ENCODE data around the gene ALKAL2. TPM values are rescaled to one million over a fixed set of nuclear protein-coding genes. Genes with fewer than 3 reads are reported as not detected.

Gene ALKAL2
- polyA plus RNA-seq, 1 donor = 1.5 TPM

DNA sequence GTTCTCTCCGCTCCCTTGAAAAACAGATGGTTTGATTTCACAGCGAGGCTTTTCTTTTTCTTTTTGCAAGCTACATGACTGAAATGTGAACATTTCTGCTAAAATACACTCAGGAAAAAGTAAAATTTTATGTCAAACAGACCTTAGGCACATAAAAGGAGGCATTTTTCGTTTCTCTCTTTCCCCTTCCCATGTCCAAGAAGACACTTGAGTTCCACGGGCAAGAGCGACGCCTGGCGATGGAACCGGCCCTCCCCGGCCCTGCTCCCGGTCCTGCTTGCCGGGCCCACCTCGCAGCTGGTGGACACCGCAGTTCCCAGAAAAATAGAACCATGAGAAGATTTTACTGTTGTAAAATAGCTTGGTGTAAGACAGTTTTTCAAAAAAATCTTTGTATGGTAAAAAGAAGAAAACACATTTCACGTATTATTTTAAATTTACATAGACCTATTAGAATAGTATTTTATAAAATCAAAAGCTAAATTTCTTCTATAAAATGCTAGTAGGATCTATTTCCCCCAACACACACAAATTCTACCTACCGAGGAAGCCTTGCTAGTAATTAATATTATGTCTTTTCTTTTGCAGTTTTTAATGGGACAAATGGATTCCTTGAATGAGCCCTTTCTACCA, 2.3 kb upstream of the ALKAL2 start:
- DNase-seq (ENCODE audit: low read depth) = peak; percentile 45

GRCh38 chr2:289362-290089, 1.6 kb upstream of the ALKAL2 start:
- no peak for DNase-seq (ENCODE audit: low read depth)

GRCh38 chr2:288758-289361, 969 bp upstream of the ALKAL2 start:
- no peak for DNase-seq (ENCODE audit: low read depth)

- no peak for DNase-seq (ENCODE audit: low read depth)
Observed at GRCh38 chr2:287471-287885, 413 bp downstream of the ALKAL2 start.

GRCh38 chr2:286774-287392, 1.0 kb downstream of the ALKAL2 start:
- DNase-seq (ENCODE audit: low read depth) = no peak

DNA sequence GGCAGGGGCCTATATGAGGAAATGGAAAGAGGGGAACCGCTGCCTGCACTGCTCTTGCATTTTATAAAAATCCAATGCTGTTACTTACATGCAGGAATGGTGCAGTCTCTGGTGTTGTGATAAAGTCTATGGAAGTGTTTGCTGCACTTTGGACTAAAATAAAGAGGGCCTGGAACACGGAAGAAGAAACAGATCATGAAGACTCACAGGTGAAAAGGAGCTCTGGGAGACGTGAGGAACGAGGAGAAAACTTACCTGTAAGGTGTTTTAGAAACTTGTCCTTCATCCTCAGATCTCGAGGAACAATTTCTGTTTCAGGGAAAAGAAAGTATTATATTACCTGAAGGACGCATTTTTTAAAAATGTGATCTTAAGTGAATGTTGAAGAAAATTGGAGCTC, 1.9 kb downstream of the ALKAL2 start:
- no peak for DNase-seq (ENCODE audit: low read depth)

GRCh38 chr2:285531-285930, 2.4 kb downstream of the ALKAL2 start:
- no peak for DNase-seq (ENCODE audit: low read depth)

DNA sequence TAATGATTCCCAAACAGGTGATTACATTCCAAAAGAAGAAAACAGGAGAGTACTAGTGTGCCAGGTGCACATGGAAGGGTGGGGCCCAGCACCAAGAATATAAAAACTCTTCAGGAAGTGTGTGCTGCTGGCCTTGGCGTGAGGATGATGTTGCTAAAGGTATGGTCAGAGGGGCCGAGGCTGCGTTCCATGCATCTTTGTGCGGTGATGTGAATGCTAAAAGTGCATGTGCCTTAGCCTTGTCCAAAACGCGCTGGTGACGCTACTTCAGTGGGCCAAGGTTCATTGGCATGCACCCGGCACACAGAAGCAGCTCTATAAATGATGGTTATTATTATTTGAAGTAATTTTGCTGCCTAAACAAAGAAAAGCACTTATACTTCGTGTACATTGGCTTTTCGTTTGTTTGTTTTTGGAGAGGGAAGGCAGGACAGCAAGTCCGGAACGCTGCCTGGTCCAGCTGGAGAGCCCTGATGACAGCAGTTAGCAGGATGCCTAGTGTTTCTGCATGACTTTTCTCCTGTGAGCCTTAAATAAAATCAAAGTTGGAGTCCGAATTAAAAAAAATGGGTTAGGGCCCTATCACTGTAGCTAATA, 2.9 kb downstream of the ALKAL2 start:
- no peak for DNase-seq (ENCODE audit: low read depth)

DNA sequence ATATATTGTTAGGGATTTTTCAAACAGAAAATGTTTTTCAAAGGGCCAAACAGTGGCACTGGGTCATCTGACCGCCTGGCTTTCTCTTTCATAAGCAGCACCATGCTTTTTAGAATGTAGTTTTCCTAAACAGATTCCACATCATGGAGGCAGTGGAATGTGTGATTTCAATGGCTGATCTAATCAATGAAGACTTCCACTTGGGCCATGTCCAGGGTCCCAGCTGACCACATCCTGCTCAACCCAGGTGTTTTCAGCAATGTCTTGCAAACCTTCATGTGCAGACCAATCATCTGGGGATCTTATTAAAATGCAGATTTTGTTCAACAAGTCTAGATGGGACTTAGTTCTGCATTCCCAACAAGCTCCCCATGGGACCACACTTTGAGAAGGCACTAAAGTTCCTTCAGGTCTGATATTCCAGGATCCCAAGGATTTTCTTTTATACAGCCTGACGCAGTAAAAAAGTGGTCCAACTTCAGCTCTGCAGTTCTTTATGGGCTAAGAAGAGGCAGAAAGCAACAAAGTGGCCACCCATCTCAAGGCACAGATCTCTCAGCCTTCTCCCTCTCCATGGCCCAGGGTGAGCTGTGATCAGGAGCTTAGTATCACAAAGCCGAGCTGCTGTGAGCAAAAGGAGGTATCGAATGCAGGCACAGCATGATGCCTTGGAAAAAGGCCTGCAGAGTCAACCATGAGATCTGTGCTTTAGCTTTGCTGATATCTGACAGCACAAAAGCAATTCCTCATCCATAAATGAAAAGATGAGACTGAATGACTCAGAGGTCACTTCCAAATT, 3.7 kb downstream of the ALKAL2 start:
- no peak for DNase-seq (ENCODE audit: low read depth)

DNA sequence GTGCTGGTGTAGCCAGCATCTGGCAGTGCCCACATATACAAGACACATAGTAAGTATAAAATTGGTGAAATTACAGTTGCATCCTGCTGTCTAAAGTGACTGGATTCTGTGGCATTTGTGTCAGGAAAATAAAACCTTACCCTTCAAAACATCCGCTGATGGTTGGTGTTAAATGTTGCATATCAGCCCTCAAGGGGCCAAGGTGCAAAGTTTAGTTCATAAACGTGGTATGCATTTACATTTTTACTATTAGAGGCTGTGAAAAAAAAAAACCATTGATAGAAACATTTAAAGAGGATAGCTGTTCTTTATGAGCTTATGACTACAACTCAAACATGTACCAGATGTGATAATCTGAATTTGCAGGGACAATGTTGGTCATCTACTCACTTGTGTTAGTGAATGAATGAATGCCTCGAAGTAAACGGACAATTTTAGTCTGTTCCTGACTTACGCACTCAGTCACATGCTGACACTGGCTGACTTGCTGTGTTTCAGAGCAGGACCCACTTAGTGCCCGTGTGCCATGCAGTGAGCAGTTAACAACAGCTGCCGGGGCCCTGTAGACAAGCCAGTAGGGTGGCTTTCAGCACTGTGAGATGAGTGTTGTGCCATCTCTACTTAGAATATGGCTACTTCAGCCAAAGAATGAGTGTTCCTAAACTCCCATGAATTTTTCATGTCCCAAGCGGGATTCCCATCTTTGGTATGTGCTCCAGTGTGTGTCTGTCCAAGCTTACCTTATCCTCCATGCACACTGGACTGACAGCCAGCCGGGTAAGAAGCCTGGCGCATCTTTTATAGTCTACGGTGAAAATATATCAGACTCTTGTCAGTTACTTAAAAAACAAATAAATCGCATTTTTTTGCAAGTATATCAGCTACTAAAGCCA, 5.3 kb downstream of the ALKAL2 start:
- DNase-seq (ENCODE audit: low read depth) = no peak

DNA sequence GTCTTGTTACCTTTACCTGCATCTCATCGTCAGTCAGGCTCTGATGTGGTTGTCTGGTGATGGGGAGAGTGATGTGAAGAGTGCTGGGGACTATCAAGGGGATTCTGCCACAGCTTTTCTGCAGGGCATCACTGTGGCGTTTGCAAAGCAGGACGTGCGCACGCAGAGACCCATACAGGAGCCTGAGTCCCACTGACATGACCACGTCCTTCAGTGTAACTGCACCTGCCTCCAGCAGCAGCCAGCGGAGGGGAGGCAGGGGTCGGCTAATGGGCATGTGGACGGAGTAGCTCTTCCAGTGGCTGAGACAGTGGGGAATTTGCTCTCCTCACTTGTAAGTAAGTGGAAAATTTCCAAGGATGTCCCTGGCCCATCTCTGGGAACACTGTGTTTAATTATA, 6.5 kb downstream of the ALKAL2 start:
- DNase-seq (ENCODE audit: low read depth) = no peak

- DNase-seq (ENCODE audit: low read depth) = no peak
Observed at GRCh38 chr2:280650-281110, 7.2 kb downstream of the ALKAL2 start.

- no peak for DNase-seq (ENCODE audit: low read depth)
Observed at GRCh38 chr2:279956-280649, 7.8 kb downstream of the ALKAL2 start.

DNA sequence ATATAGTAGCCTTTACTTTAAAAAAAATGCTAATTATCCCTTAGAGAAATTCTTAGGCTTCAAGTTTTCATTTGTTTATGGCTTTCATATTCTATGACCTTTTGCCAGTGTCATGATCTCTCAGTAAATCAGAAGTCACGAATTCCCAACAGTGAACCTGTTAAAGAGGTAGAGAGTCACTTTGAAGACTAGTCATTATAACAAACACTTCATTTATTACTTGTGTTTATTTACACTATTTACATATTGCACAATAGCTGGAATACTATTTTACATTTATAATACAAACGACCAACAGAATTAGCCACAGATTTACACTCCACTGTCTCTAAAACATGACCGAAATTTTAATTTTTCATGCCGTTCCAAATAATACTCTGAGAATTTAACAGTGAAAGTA, 8.5 kb downstream of the ALKAL2 start:
- DNase-seq (ENCODE audit: low read depth) = no peak

DNA sequence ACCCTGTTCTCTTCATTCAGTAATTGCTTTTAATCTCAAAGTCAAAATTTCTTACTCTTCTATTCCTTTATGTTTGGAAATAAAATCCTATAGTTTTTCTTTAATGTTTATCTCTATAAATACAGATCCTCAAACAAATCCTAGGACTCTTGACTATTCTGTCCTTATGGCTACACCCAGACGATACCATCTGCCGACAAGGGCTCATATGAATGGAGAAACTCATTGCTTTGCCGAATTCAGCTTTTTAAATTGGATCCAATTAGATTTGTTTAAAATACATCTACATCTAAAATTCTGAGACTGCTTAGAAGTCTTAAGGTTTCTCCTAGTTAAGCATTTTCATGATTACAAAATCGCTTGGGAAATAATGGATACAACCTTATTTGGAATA, 9.0 kb downstream of the ALKAL2 start:
- no peak for DNase-seq (ENCODE audit: low read depth)

- no peak for DNase-seq (ENCODE audit: low read depth)
Observed at GRCh38 chr2:278312-278926, 9.5 kb downstream of the ALKAL2 start.

- DNase-seq (ENCODE audit: low read depth) = no peak
Observed at GRCh38 chr2:275466-275865, 12.4 kb downstream of the ALKAL2 start.

- DNase-seq (ENCODE audit: low read depth) = no peak
Observed at GRCh38 chr2:274503-274902, 13.4 kb downstream of the ALKAL2 start.

- no peak for DNase-seq (ENCODE audit: low read depth)
Observed at GRCh38 chr2:273333-273732, 14.6 kb downstream of the ALKAL2 start.

Measured in forelimb muscle (tissue), 1 donor.